OCI-LY3 (cell line): ENCODE measurements around the gene RNF44.

ENCODE experiments used
- EZH2phosphoT487 ChIP-seq: fragments of 200-600 bp; shearing (Covaris generic); IDR thresholded peaks from 2 replicates; pipeline ENCODE4 v1.6.1; 2018; ENCODE audit warnings: antibody characterized with exemption, mixed run types, low read depth
- TF ChIP-seq, protein P1 (sequence below): fragments of 200-600, 300-600 bp; sonication (generic); IDR thresholded peaks from 2 replicates; pipeline ENCODE4 v1.5.1; 2014; ENCODE audit warnings: antibody characterized with exemption, low read length, low read depth

DNA sequence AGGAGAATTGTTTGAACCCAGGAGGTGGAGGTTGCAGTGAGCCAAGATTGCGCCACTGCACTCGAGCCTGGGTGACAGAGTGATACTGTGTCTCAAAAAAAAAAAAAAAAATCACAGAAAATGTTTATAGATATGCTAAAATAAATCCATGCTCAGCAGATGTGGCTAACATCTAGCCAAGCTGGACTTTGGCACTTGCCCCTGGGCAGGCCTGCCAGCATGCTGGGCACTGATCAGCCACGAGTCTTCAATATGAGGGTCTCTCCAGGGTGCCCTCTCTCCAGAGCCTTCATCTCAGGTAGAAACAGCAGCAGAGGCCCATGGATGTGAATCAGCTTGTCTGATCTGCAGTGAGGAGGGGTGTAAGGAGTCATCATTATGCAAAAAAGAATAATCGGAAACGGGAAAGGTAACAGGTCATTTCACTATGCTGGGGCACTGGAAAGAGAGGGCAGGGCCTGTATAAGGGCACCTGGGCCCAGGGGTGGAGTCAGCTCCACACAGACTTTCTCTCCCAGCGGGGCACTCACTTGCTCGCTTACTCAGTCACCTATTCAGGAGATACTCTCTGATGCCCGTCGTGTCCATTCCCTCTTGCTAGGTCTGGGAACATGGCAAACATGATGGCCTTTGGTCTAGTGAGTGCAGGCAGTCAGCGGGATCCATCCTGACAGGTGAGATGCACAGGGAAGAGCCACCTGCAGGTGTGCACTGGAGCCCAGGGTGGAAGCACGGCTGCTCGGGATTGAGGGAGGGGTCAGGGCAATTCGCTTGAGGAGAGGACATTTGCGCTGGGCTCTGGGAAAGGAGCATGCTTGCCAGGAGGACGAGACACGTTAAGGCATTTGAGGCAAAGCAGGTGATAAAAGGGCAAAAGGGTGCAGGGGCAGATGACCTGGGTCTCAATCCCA is 17.1 kb downstream of the RNF44 start:
- TF ChIP-seq, protein P1, sequence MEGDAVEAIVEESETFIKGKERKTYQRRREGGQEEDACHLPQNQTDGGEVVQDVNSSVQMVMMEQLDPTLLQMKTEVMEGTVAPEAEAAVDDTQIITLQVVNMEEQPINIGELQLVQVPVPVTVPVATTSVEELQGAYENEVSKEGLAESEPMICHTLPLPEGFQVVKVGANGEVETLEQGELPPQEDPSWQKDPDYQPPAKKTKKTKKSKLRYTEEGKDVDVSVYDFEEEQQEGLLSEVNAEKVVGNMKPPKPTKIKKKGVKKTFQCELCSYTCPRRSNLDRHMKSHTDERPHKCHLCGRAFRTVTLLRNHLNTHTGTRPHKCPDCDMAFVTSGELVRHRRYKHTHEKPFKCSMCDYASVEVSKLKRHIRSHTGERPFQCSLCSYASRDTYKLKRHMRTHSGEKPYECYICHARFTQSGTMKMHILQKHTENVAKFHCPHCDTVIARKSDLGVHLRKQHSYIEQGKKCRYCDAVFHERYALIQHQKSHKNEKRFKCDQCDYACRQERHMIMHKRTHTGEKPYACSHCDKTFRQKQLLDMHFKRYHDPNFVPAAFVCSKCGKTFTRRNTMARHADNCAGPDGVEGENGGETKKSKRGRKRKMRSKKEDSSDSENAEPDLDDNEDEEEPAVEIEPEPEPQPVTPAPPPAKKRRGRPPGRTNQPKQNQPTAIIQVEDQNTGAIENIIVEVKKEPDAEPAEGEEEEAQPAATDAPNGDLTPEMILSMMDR = no peak
- TF ChIP-seq EZH2phosphoT487 = no peak
